Esophagus squamous epithelium (tissue), 4 donors: ENCODE data around the gene CAMTA1.
"Not testable (repeated sequence)": the region's sequence is repeated elsewhere in the genome, so short reads cannot be mapped to it uniquely, and the experiment has no call there.

Source experiments
- POLR2A ChIP-seq, 4 donors: fragments of 450-650 bp; IDR thresholded peaks; one replicate each; pipeline ENCODE4 v1.6.1; 2017; ENCODE audit warnings: antibody characterized with exemption in 4 of 4, mild to moderate bottlenecking in 4 of 4, moderate library complexity in 3 of 4
- TF ChIP-seq, protein P1 (sequence below), 6 experiments: fragments of 450-650 bp in 4 of 6; fragments of 200-600 bp in 2 of 6; sonication (generic) in 2 of 6; IDR thresholded peaks; one replicate each; pipeline ENCODE4 v1.5.1; 2016 to 2019; ENCODE audit warnings: antibody characterized with exemption in 6 of 6, mild to moderate bottlenecking in 4 of 6, moderate library complexity in 4 of 6

DNA sequence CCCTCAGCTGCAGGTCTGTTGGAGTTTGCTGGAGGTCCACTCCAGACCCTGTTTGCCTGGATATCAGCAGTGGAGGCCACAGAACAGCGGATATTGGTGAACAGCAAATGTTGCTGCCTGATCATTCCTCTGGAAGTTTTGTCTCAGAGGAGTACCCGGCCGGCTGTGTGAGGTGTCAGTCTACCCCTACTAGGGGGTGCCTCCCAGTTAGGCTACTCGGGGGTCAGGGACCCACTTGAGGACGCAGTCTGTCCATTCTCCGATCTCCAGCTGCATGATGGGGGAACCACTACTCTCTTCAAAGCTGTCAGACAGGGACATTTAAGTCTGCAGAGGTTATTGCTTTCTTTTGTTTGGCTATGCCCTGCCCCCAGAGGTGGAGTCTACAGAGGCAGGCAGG lies 819.7 kb downstream of the CAMTA1 start:
- TF ChIP-seq, protein P1, sequence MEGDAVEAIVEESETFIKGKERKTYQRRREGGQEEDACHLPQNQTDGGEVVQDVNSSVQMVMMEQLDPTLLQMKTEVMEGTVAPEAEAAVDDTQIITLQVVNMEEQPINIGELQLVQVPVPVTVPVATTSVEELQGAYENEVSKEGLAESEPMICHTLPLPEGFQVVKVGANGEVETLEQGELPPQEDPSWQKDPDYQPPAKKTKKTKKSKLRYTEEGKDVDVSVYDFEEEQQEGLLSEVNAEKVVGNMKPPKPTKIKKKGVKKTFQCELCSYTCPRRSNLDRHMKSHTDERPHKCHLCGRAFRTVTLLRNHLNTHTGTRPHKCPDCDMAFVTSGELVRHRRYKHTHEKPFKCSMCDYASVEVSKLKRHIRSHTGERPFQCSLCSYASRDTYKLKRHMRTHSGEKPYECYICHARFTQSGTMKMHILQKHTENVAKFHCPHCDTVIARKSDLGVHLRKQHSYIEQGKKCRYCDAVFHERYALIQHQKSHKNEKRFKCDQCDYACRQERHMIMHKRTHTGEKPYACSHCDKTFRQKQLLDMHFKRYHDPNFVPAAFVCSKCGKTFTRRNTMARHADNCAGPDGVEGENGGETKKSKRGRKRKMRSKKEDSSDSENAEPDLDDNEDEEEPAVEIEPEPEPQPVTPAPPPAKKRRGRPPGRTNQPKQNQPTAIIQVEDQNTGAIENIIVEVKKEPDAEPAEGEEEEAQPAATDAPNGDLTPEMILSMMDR (IDR thresholded peaks at IDR 0.05): not testable (repeated sequence)
- not testable (repeated sequence) for TF ChIP-seq POLR2A (IDR thresholded peaks at IDR 0.05)
